GM23338 (cell line): ENCODE data around the gene STARD8. TPM values are rescaled to one million over a fixed set of nuclear protein-coding genes. Genes with fewer than 3 reads are reported as not detected.

ENCODE experiments used
- ATAC-seq: fragments of 200-7000 bp; cut with Tn5 transposase; 3 replicates; pipeline ENCODE4 v1.9.1; 2020
- DNase-seq: peaks from one replicate; pipeline ENCODE4 v3.0.0-alpha.2; 2015; ENCODE audit warnings: low spot score
- H2AFZ ChIP-seq: fragments of 200-600 bp; sonication (generic); 2 replicates; pipeline ENCODE4 v1.8.0; 2016; ENCODE audit warnings: antibody characterized with exemption, mild to moderate bottlenecking, moderate library complexity
- H3F3A ChIP-seq: fragments of 200-600 bp; sonication (generic); replicated peaks from 2 replicates; pipeline ENCODE4 v1.8.0; 2017; ENCODE audit warnings: antibody characterized with exemption, mixed run types, low read depth
- H3K27ac ChIP-seq: fragments of 200-600 bp; sonication (generic); 2 replicates; pipeline ENCODE4 v1.6.1; 2016; ENCODE audit warnings: low read depth
- H3K27me3 ChIP-seq: fragments of 200-600 bp; sonication (generic); 2 replicates; pipeline ENCODE4 v1.8.0; 2016; ENCODE audit warnings: mild to moderate bottlenecking, mixed run types, moderate library complexity; ENCODE audit not compliant: insufficient read depth
- H3K36me3 ChIP-seq: fragments of 200-600 bp; sonication (generic); 2 replicates; pipeline ENCODE4 v1.8.0; 2016; ENCODE audit warnings: mild to moderate bottlenecking; ENCODE audit not compliant: insufficient read depth
- H3K4me1 ChIP-seq: fragments of 200-600 bp; sonication (generic); 2 replicates; pipeline ENCODE4 v1.8.0; 2016; ENCODE audit warnings: mild to moderate bottlenecking, moderate library complexity; ENCODE audit not compliant: insufficient read depth
- H3K4me2 ChIP-seq: fragments of 200-600 bp; sonication (generic); 2 replicates; pipeline ENCODE4 v1.7.1; 2017; ENCODE audit warnings: mixed run types
- H3K4me3 ChIP-seq: fragments of 200-600 bp; sonication (generic); 2 replicates; pipeline ENCODE4 v1.6.1; 2016; ENCODE audit warnings: mixed run types
- H3K79me2 ChIP-seq: fragments of 200-600 bp; sonication (generic); replicated peaks from 2 replicates; pipeline ENCODE4 v1.8.0; 2017; ENCODE audit warnings: mild to moderate bottlenecking; ENCODE audit not compliant: insufficient read depth
- H3K9me2 ChIP-seq: fragments of 200-600 bp; sonication (generic); 2 replicates; pipeline ENCODE4 v1.8.0; 2017; ENCODE audit not compliant: insufficient read depth
- H4K20me1 ChIP-seq: fragments of 200-600 bp; sonication (generic); replicated peaks from 2 replicates; pipeline ENCODE4 v1.8.0; 2017; ENCODE audit warnings: mild to moderate bottlenecking; ENCODE audit not compliant: insufficient read depth
- H3K27ac Mint-ChIP-seq: 2 replicates; pipeline ENCODE4 v1.8.0; 2020; ENCODE audit warnings: inconsistent platforms, mild to moderate bottlenecking, moderate library complexity, mixed read lengths
- H3K27me3 Mint-ChIP-seq: 3 replicates; pipeline ENCODE4 v1.8.0; 2022; ENCODE audit warnings: low read depth, mild to moderate bottlenecking, moderate library complexity, mixed read lengths, inconsistent platforms; ENCODE audit not compliant: insufficient read depth, poor library complexity
- H3K36me3 Mint-ChIP-seq: 3 replicates; pipeline ENCODE4 v1.8.0; 2021; ENCODE audit warnings: low read depth, mild to moderate bottlenecking, inconsistent platforms, moderate library complexity, mixed read lengths
- H3K4me1 Mint-ChIP-seq: 3 replicates; pipeline ENCODE4 v1.8.0; 2020; ENCODE audit warnings: mild to moderate bottlenecking, inconsistent platforms, mixed read lengths
- H3K4me3 Mint-ChIP-seq: 3 replicates; pipeline ENCODE4 v1.8.0; 2021; ENCODE audit warnings: moderate library complexity, mild to moderate bottlenecking, inconsistent platforms, mixed read lengths
- H3K9me3 Mint-ChIP-seq: 3 replicates; pipeline ENCODE4 v1.8.0; 2020; ENCODE audit warnings: moderate library complexity, mild to moderate bottlenecking, inconsistent platforms, mixed read lengths
- CREB1 ChIP-seq: fragments of 250-450 bp; sonication (Bioruptor Pico); IDR thresholded peaks from 2 replicates; pipeline ENCODE4 v1.5.0; 2020; ENCODE audit warnings: low read depth, mild to moderate bottlenecking, moderate library complexity
- EZH2 ChIP-seq: fragments of 200-600 bp; sonication (generic); IDR thresholded peaks from one replicate; pipeline ENCODE4 v1.8.0; 2017; ENCODE audit warnings: antibody characterized with exemption, mild to moderate bottlenecking, low read depth; ENCODE audit not compliant: unreplicated experiment
- EZH2phosphoT487 ChIP-seq: fragments of 200-600 bp; sonication (generic); IDR thresholded peaks from one replicate; pipeline ENCODE4 v1.8.1; 2018; ENCODE audit warnings: antibody characterized with exemption; ENCODE audit not compliant: unreplicated experiment
- POLR2AphosphoS5 ChIP-seq: IDR thresholded peaks from 2 replicates; pipeline ENCODE4 v1.6.1; 2016; ENCODE audit warnings: antibody characterized with exemption, low read depth
- STAT1 ChIP-seq: IDR thresholded peaks from one replicate; pipeline ENCODE4 v1.6.1; 2016; ENCODE audit warnings: antibody characterized with exemption; ENCODE audit not compliant: unreplicated experiment
- ZNF114 ChIP-seq: fragments of 250-450 bp; sonication (Bioruptor Pico); IDR thresholded peaks from 2 replicates; pipeline ENCODE4 v1.5.0; 2020; ENCODE audit warnings: mild to moderate bottlenecking, moderate library complexity
- ZNF331 ChIP-seq: fragments of 250-450 bp; sonication (Bioruptor Pico); IDR thresholded peaks from 2 replicates; pipeline ENCODE4 v1.5.0; 2020; ENCODE audit warnings: low read depth, mild to moderate bottlenecking, moderate library complexity
- polyA plus RNA-seq: library from polyadenylated mRNA; unstranded; fragments of >200 nt; fragmentation: Nextera tagmentation; extraction: Ambion mirVana; gene quantifications from 2 replicates; pipeline ENCODE4 v1.2.1, GENCODE V29; 2016
- total RNA-seq: library from RNA; depleted of rRNA; stranded (reverse); fragments of >200 nt; shearing (Covaris generic); gene quantifications from 2 replicates; pipeline ENCODE4 v1.2.3, GENCODE V29; 2014
- TF ChIP-seq, protein P1 (sequence below): IDR thresholded peaks from one replicate; pipeline ENCODE4 v1.6.1; 2018; ENCODE audit warnings: antibody characterized with exemption; ENCODE audit not compliant: unreplicated experiment
- TF ChIP-seq, protein P2 (sequence below): fragments of 250-450 bp; sonication (Bioruptor Pico); IDR thresholded peaks from 2 replicates; pipeline ENCODE4 v1.5.0; 2020; ENCODE audit warnings: mild to moderate bottlenecking, moderate library complexity

Gene STARD8
- total and polyA plus RNA-seq, 2 experiments from 2014 or later: 0.74 to 5.6 TPM

GRCh38 chrX:68669094-68669860 lies 21.8 kb downstream of the STARD8 start:
- Mint-ChIP-seq H3K9me3 (no peaks in the 10 kb centered on the region), H3K36me3 (no peaks in the 10 kb centered on the region), H3K27ac (no peak overlapping the region), H3K27me3 (peaks cover 6% of the 10 kb centered on the region), H3K4me1 (peaks cover 23% of the 10 kb centered on the region), H3K4me3 (no peak overlapping the region)
- no peak overlapping the region for H2AFZ ChIP-seq
- no peaks in the 10 kb centered on the region for H3K9me2 ChIP-seq
- peaks cover 11% of the 10 kb centered on the region for H3K4me1 ChIP-seq
- ATAC-seq: peak; percentile 94
- H3K27me3 ChIP-seq: no peaks in the 10 kb centered on the region
- no peaks in the 10 kb centered on the region for H3K79me2 ChIP-seq
- H3K4me3 ChIP-seq: no peak overlapping the region
- no peaks in the 10 kb centered on the region for H4K20me1 ChIP-seq
- H3K36me3 ChIP-seq: no peaks in the 10 kb centered on the region
- TF ChIP-seq EZH2 (no peak), POLR2AphosphoS5 (no peak), EZH2phosphoT487 (no peak), ZNF331 (CRISPR knock-in tag) (no peak), CREB1 (CRISPR knock-in tag) (no peak), STAT1 (no peak), ZNF114 (CRISPR knock-in tag) (no peak)
- TF ChIP-seq, protein P1, sequence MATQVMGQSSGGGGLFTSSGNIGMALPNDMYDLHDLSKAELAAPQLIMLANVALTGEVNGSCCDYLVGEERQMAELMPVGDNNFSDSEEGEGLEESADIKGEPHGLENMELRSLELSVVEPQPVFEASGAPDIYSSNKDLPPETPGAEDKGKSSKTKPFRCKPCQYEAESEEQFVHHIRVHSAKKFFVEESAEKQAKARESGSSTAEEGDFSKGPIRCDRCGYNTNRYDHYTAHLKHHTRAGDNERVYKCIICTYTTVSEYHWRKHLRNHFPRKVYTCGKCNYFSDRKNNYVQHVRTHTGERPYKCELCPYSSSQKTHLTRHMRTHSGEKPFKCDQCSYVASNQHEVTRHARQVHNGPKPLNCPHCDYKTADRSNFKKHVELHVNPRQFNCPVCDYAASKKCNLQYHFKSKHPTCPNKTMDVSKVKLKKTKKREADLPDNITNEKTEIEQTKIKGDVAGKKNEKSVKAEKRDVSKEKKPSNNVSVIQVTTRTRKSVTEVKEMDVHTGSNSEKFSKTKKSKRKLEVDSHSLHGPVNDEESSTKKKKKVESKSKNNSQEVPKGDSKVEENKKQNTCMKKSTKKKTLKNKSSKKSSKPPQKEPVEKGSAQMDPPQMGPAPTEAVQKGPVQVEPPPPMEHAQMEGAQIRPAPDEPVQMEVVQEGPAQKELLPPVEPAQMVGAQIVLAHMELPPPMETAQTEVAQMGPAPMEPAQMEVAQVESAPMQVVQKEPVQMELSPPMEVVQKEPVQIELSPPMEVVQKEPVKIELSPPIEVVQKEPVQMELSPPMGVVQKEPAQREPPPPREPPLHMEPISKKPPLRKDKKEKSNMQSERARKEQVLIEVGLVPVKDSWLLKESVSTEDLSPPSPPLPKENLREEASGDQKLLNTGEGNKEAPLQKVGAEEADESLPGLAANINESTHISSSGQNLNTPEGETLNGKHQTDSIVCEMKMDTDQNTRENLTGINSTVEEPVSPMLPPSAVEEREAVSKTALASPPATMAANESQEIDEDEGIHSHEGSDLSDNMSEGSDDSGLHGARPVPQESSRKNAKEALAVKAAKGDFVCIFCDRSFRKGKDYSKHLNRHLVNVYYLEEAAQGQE: no peak
- TF ChIP-seq, protein P2, sequence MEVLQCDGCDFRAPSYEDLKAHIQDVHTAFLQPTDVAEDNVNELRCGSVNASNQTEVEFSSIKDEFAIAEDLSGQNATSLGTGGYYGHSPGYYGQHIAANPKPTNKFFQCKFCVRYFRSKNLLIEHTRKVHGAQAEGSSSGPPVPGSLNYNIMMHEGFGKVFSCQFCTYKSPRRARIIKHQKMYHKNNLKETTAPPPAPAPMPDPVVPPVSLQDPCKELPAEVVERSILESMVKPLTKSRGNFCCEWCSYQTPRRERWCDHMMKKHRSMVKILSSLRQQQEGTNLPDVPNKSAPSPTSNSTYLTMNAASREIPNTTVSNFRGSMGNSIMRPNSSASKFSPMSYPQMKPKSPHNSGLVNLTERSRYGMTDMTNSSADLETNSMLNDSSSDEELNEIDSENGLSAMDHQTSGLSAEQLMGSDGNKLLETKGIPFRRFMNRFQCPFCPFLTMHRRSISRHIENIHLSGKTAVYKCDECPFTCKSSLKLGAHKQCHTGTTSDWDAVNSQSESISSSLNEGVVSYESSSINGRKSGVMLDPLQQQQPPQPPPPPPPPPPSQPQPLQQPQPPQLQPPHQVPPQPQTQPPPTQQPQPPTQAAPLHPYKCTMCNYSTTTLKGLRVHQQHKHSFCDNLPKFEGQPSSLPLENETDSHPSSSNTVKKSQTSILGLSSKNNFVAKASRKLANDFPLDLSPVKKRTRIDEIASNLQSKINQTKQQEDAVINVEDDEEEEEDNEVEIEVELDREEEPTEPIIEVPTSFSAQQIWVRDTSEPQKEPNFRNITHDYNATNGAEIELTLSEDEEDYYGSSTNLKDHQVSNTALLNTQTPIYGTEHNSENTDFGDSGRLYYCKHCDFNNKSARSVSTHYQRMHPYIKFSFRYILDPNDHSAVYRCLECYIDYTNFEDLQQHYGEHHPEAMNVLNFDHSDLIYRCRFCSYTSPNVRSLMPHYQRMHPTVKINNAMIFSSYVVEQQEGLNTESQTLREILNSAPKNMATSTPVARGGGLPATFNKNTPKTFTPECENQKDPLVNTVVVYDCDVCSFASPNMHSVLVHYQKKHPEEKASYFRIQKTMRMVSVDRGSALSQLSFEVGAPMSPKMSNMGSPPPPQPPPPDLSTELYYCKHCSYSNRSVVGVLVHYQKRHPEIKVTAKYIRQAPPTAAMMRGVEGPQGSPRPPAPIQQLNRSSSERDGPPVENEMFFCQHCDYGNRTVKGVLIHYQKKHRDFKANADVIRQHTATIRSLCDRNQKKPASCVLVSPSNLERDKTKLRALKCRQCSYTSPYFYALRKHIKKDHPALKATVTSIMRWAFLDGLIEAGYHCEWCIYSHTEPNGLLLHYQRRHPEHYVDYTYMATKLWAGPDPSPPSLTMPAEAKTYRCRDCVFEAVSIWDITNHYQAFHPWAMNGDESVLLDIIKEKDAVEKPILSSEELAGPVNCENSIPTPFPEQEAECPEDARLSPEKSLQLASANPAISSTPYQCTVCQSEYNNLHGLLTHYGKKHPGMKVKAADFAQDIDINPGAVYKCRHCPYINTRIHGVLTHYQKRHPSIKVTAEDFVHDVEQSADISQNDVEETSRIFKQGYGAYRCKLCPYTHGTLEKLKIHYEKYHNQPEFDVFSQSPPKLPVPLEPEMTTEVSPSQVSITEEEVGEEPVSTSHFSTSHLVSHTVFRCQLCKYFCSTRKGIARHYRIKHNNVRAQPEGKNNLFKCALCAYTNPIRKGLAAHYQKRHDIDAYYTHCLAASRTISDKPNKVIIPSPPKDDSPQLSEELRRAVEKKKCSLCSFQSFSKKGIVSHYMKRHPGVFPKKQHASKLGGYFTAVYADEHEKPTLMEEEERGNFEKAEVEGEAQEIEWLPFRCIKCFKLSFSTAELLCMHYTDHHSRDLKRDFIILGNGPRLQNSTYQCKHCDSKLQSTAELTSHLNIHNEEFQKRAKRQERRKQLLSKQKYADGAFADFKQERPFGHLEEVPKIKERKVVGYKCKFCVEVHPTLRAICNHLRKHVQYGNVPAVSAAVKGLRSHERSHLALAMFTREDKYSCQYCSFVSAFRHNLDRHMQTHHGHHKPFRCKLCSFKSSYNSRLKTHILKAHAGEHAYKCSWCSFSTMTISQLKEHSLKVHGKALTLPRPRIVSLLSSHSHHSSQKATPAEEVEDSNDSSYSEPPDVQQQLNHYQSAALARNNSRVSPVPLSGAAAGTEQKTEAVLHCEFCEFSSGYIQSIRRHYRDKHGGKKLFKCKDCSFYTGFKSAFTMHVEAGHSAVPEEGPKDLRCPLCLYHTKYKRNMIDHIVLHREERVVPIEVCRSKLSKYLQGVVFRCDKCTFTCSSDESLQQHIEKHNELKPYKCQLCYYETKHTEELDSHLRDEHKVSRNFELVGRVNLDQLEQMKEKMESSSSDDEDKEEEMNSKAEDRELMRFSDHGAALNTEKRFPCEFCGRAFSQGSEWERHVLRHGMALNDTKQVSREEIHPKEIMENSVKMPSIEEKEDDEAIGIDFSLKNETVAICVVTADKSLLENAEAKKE (CRISPR knock-in tag): no peak
- peak; percentile 30 for DNase-seq
- no peak overlapping the region for H3K27ac ChIP-seq
- H3F3A ChIP-seq: no peaks in the 10 kb centered on the region
- H3K4me2 ChIP-seq: no peak overlapping the region
